Esophagus (tissue), 2 donors: ENCODE data around the gene ZBTB11. TPM values are rescaled to one million over a fixed set of nuclear protein-coding genes. Genes with fewer than 3 reads are reported as not detected.
"Not testable (repeated sequence)": the region's sequence is repeated elsewhere in the genome, so short reads cannot be mapped to it uniquely, and the experiment has no call there.

Experiments used
- H3K27ac ChIP-seq, 2 donors: one replicate each; pipeline ENCODE4 v1.5.1; 2013; ENCODE audit warnings: low read depth in 2 of 2, mild to moderate bottlenecking in 2 of 2, inconsistent platforms in 1 of 2, low read length in 1 of 2, moderate library complexity in 1 of 2
- H3K27me3 ChIP-seq, 2 donors: one replicate each; pipeline ENCODE4 v1.6.1; 2013; ENCODE audit warnings: low read length in 2 of 2, control low read depth in 1 of 2, mild to moderate bottlenecking in 1 of 2; ENCODE audit not compliant: insufficient read depth in 2 of 2, control insufficient read depth in 1 of 2
- H3K36me3 ChIP-seq, 2 donors: one replicate each; pipeline ENCODE4 v1.6.1; 2013; ENCODE audit warnings: low read length in 1 of 2; ENCODE audit not compliant: control insufficient read depth in 2 of 2, insufficient read depth in 2 of 2
- H3K4me1 ChIP-seq, 2 donors: one replicate each; pipeline ENCODE4 v1.6.1; 2013; ENCODE audit warnings: low read length in 1 of 2; ENCODE audit not compliant: control insufficient read depth in 2 of 2, insufficient read depth in 2 of 2
- H3K4me3 ChIP-seq, 2 donors: one replicate each; pipeline ENCODE4 v1.5.1; 2013; ENCODE audit warnings: low read length in 2 of 2, mild to moderate bottlenecking in 2 of 2, low read depth in 1 of 2, moderate library complexity in 1 of 2
- H3K9me3 ChIP-seq, 2 donors: one replicate each; pipeline ENCODE4 v1.6.1; 2013; ENCODE audit warnings: mild to moderate bottlenecking in 2 of 2, low read depth in 1 of 2, low read length in 1 of 2, moderate library complexity in 1 of 2; ENCODE audit not compliant: control insufficient read depth in 2 of 2, insufficient read depth in 1 of 2
- WGBS, 2 donors: extraction: QIAGEN DNeasy Blood & Tissue Kit; methylation state at CpG; one replicate each; pipeline ENCODE4 v1.1.7; 2013; 5-methylcytosine and 5-hydroxymethylcytosine counted together
- polyA plus RNA-seq, 2 donors: library from polyadenylated mRNA; stranded (reverse); fragments of 200-250 nt; gene quantifications; one replicate each; pipeline ENCODE4 v1.2.3, GENCODE V29; 2013
- donor health status: healthy with polysubstance abuse.
- donor health status: Bipolar disorder and iron deficiency.

ZBTB11 gene
- polyA plus RNA-seq, 2 donors = 5.0 to 6.7 TPM

DNA sequence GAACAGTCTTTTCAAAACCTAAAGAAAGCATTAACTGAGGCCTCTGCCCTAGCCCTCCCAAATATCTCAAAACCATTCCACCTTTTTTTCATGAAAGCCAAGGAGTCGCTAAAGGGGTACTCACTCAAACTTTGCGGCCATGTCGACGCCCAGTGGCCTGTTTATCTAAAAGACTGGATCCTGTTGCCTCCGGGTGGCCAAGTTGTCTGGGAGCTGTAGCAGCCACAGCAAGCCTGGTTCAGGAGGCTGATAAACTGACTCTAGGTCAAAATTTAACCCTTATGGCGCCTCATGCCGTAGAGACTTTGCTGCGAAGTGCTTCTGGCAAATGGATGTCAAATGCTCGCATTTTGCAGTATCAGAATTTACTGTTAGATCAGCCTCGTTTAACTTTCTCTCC lies 39.5 kb downstream of the ZBTB11 start:
- no peaks in the 10 kb centered on the region for H3K27me3 ChIP-seq
- H3K4me3 ChIP-seq = no peak overlapping the region
- H3K4me1 ChIP-seq = no peaks in the 10 kb centered on the region
- no peaks in the 10 kb centered on the region for H3K9me3 ChIP-seq
- no peaks in the 10 kb centered on the region for H3K36me3 ChIP-seq
- H3K27ac ChIP-seq = no peak overlapping the region
- WGBS, 2 donors = 85 to 86% methylated on average over 10 of the region's 10 CpGs

DNA sequence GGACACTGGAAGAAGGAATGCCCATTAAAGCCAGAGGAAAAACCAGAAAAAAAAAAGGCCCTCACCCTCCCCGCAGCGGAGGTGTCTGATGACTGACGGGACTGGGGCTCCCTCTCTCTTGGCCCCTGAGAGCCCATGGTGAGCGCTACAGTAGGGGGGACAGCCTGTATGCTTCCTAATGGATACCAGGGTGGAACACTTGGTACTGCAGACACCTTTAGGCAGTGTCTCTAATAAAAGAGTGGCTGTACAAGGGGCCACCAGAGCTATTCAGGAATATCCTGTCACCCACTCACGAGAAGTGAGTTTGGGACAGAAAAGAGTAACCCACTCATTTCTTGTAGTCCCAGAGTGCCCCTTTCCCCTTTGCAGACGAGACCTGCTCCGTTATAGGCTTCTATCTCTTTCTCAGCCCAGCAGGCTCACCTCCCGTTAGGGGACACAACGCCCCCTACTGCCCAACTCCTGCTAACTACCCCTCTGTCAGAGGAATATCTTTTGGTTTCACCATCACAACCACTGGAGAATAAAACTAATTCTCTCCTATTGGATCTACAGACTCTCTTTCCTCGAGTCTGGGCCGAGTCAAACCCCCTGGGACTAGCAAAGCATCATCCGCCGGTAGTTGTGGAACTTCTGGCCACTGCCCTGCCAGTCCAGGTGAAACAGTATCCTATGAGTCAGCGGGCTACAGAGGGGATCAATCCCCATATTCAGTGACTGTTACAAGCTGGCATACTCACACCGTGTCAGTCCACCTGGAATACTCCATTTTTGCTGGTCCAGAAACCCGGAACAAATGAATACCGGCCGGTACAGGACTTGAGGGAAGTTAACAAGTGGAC lies 40.8 kb downstream of the ZBTB11 start:
- no peaks in the 10 kb centered on the region for H3K9me3 ChIP-seq
- WGBS, 2 donors = 55 to 57% methylated on average over 18 of the region's 18 CpGs
- H3K27me3 ChIP-seq = no peaks in the 10 kb centered on the region
- no peaks in the 10 kb centered on the region for H3K36me3 ChIP-seq
- no peak overlapping the region for H3K4me3 ChIP-seq
- H3K27ac ChIP-seq = no peak overlapping the region
- H3K4me1 ChIP-seq = no peaks in the 10 kb centered on the region

- no peaks in the 10 kb centered on the region for H3K4me1 ChIP-seq
- WGBS, 2 donors = 77 to 84% methylated on average over 9 of the region's 9 CpGs
- H3K4me3 ChIP-seq = no peak overlapping the region
- H3K27ac ChIP-seq = no peak overlapping the region
- H3K9me3 ChIP-seq = no peaks in the 10 kb centered on the region
- no peaks in the 10 kb centered on the region for H3K36me3 ChIP-seq
- H3K27me3 ChIP-seq = no peaks in the 10 kb centered on the region
These were observed 41.6 kb downstream of the ZBTB11 start for GRCh38 chr3:101635345-101635744.

DNA sequence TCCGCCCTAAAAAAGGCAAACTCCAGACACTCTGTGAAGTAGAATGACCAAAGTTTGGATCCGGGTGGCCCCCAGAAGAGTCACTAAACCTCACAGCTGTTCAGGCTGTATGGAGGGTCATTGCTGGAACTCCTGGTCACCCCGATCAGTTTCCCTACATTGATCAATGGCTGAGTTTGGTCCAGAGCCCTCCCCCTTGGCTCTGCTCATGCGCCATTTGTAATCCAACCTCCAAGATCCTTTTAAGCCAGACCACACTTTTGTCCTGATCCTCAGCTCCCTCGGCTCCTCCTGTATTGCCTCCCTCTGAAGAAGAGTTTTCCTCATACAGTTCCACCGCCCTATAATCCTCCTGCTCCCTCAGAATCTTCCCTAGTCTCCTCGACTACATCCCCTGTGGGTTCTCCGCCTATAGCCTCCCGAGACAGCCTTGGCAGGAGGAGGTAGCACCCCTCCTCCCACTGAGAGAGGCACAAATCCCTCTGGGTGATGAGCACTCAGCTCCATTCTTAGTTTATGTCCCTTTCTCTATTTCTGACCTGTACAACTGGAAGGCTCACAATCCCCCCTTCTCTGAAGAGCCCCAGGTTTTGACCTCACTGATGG lies 42.2 kb downstream of the ZBTB11 start:
- H3K9me3 ChIP-seq = no peaks in the 10 kb centered on the region
- WGBS, 2 donors = 76 to 79% methylated on average over 9 of the region's 9 CpGs
- H3K36me3 ChIP-seq = no peaks in the 10 kb centered on the region
- no peaks in the 10 kb centered on the region for H3K4me1 ChIP-seq
- H3K27ac ChIP-seq = no peak overlapping the region
- H3K4me3 ChIP-seq = no peak overlapping the region
- H3K27me3 ChIP-seq = no peaks in the 10 kb centered on the region

DNA sequence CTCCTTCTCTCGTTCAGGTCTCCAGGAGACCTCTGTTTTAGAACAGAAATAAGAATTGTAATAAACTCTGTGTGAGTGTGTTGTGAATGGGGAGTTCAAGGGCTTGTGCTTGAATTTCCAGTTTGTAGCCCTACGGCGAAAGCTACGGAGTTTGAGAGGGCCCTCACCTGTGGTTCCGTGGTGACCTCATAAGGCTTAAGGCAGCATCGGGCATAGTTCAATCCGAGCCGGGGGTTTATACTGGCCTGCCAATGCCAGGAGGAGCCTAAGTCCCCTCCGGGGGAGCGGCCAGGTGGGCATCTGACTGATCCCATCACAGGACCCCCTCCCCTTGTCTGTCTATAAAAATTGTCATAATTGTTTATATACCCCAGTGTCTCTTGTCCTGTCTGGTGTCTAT lies 43.7 kb downstream of the ZBTB11 start:
- H3K4me1 ChIP-seq = no peaks in the 10 kb centered on the region
- 77 to 86% methylated on average over 10 of the region's 10 CpGs for WGBS, 2 donors
- no peak overlapping the region for H3K27ac ChIP-seq
- no peaks in the 10 kb centered on the region for H3K27me3 ChIP-seq
- H3K4me3 ChIP-seq = no peak overlapping the region
- no peaks in the 10 kb centered on the region for H3K9me3 ChIP-seq
- no peaks in the 10 kb centered on the region for H3K36me3 ChIP-seq

GRCh38 chr3:101632586-101632985 lies 44.3 kb downstream of the ZBTB11 start:
- Histone ChIP-seq H3K27ac (no peak overlapping the region), H3K9me3 (no peaks in the 10 kb centered on the region), H3K36me3 (no peaks in the 10 kb centered on the region), H3K27me3 (no peaks in the 10 kb centered on the region), H3K4me3 (no peak overlapping the region), H3K4me1 (no peaks in the 10 kb centered on the region)
- WGBS, 2 donors = 70 to 76% methylated on average over 11 of the region's 11 CpGs

GRCh38 chr3:101631959-101632358 lies 45.0 kb downstream of the ZBTB11 start:
- WGBS, 2 donors = 91 to 92% methylated on average over 8 of the region's 8 CpGs
- not testable (repeated sequence) for H3K27me3 ChIP-seq, H3K9me3 ChIP-seq, H3K27ac ChIP-seq, H3K4me1 ChIP-seq, H3K4me3 ChIP-seq, H3K36me3 ChIP-seq

DNA sequence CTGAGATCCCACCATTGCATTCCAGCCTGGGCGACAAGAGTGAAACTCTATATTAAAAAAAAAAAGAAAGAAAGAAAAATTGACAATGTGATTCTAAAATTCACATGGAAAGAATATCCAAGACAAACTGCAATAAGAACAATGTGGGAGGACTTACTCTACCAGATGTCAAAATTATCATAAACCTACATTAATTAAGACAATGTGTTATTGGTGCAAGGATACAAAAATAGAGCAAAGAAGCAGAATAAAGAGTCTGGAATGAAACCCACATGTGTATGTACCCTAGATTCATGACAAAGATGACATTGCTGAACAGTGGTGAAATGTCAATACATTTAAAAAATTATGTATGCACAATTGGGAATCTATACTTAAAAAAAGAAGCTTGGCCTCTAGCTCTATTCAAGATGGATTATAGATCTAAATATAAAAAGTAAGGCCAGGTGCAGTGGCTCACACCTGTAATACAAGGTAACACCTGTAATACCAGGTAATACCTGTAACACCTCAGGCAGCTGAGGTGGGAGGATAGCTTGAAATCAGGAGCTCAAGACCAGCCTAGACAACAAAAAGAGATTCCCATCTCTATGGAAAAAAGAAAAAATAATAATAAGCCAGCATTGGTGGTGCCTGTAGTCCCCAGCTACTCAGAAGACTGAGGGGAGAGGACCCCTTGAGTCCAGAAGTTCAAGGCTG lies 45.7 kb downstream of the ZBTB11 start:
- Histone ChIP-seq H3K27me3 (no peaks in the 10 kb centered on the region), H3K4me3 (no peak overlapping the region), H3K36me3 (no peaks in the 10 kb centered on the region), H3K27ac (no peak overlapping the region), H3K4me1 (no peaks in the 10 kb centered on the region), H3K9me3 (no peaks in the 10 kb centered on the region)
- 86 to 96% methylated on average over 1 of the region's 1 CpG for WGBS, 2 donors

- H3K4me1 ChIP-seq = no peaks in the 10 kb centered on the region
These were observed 47.7 kb downstream of the ZBTB11 start for GRCh38 chr3:101629219-101629618.

More at GRCh38 chr3:101629219-101629618, 47.7 kb downstream of the ZBTB11 start:
- no peak overlapping the region for H3K4me3 ChIP-seq
- no peak overlapping the region for H3K27ac ChIP-seq
- H3K27me3 ChIP-seq = no peaks in the 10 kb centered on the region
- no peaks in the 10 kb centered on the region for H3K9me3 ChIP-seq
- no peaks in the 10 kb centered on the region for H3K36me3 ChIP-seq
